ENCODE results near the gene TMEM167B.

TMEM167B gene

GRCh38 chr1:109116286-109116685, 25.7 kb downstream of the TMEM167B start:
- TF ChIP-seq CTCF (IDR thresholded peaks at IDR 0.05; ENCODE audit: insufficient read depth, low read length, poor library complexity, severe bottlenecking), result no peak
- Histone ChIP-seq H3K27me3 (replicated peaks; ENCODE audit: control insufficient read depth, insufficient read depth, low read length) (no peaks in the 10 kb centered on the region; the same call in none of the 2 replicates), H3K4me3 (replicated peaks; ENCODE audit: low read depth, low read length) (no peak overlapping the region), H3K36me3 (ENCODE audit: control insufficient read depth, insufficient read depth, low read length) (no peaks in the 10 kb centered on the region)
- no peak for DNase-seq (ENCODE audit: extremely low read depth, insufficient read length)

GRCh38 chr1:109118089-109118488, 27.5 kb downstream of the TMEM167B start:
- H3K36me3 ChIP-seq (ENCODE audit: control insufficient read depth, insufficient read depth, low read length), result no peaks in the 10 kb centered on the region
- TF ChIP-seq CTCF (IDR thresholded peaks at IDR 0.05; ENCODE audit: insufficient read depth, low read length, poor library complexity, severe bottlenecking), result no peak
- no peak for DNase-seq (ENCODE audit: extremely low read depth, insufficient read length)
- no peaks in the 10 kb centered on the region; the same call in 1 of the 2 replicates for H3K27me3 ChIP-seq (replicated peaks; ENCODE audit: control insufficient read depth, insufficient read depth, low read length)
- no peak overlapping the region for H3K4me3 ChIP-seq (replicated peaks; ENCODE audit: low read depth, low read length)

GRCh38 chr1:109120356-109120755, 29.8 kb downstream of the TMEM167B start:
- H3K27me3 ChIP-seq (replicated peaks; ENCODE audit: control insufficient read depth, insufficient read depth, low read length), result no peaks in the 10 kb centered on the region
- H3K4me3 ChIP-seq (replicated peaks; ENCODE audit: low read depth, low read length), result no peak overlapping the region
- DNase-seq (ENCODE audit: extremely low read depth, insufficient read length), result no peak
- no peaks in the 10 kb centered on the region for H3K36me3 ChIP-seq (ENCODE audit: control insufficient read depth, insufficient read depth, low read length)
- no peak for TF ChIP-seq CTCF (IDR thresholded peaks at IDR 0.05; ENCODE audit: insufficient read depth, low read length, poor library complexity, severe bottlenecking)

- no peaks in the 10 kb centered on the region for H3K27me3 ChIP-seq (replicated peaks; ENCODE audit: control insufficient read depth, insufficient read depth, low read length)
- TF ChIP-seq CTCF (IDR thresholded peaks at IDR 0.05; ENCODE audit: insufficient read depth, low read length, poor library complexity, severe bottlenecking), result no peak
- no peak for DNase-seq (ENCODE audit: extremely low read depth, insufficient read length)
- H3K4me3 ChIP-seq (replicated peaks; ENCODE audit: low read depth, low read length), result no peak overlapping the region
- H3K36me3 ChIP-seq (ENCODE audit: control insufficient read depth, insufficient read depth, low read length), result no peaks in the 10 kb centered on the region
Observed at GRCh38 chr1:109131059-109131458, 40.5 kb downstream of the TMEM167B start.

GRCh38 chr1:109131800-109132199, 41.2 kb downstream of the TMEM167B start:
- Histone ChIP-seq H3K27me3 (replicated peaks; ENCODE audit: control insufficient read depth, insufficient read depth, low read length) (no peaks in the 10 kb centered on the region), H3K4me3 (replicated peaks; ENCODE audit: low read depth, low read length) (no peak overlapping the region), H3K36me3 (ENCODE audit: control insufficient read depth, insufficient read depth, low read length) (no peaks in the 10 kb centered on the region)
- no peak for DNase-seq (ENCODE audit: extremely low read depth, insufficient read length)
- TF ChIP-seq CTCF (IDR thresholded peaks at IDR 0.05; ENCODE audit: insufficient read depth, low read length, poor library complexity, severe bottlenecking), result no peak

Measured in GM06990 (cell line).